Lower leg skin (tissue), 3 donors: ENCODE measurements around the gene TEC.

Experiments
- CTCF ChIP-seq, 3 donors: fragments of 450-650 bp; IDR thresholded peaks; one replicate each; pipeline ENCODE4 v1.5.1; 2016; ENCODE audit warnings: antibody characterized with exemption in 3 of 3, mild to moderate bottlenecking in 3 of 3, moderate library complexity in 2 of 3
- POLR2A ChIP-seq, 2 donors: fragments of 450-650 bp; IDR thresholded peaks; one replicate each; pipeline ENCODE4 v1.6.1; 2016 to 2017; ENCODE audit warnings: antibody characterized with exemption in 2 of 2, mild to moderate bottlenecking in 1 of 2, moderate library complexity in 1 of 2

- TF ChIP-seq CTCF (IDR thresholded peaks at IDR 0.05) (no peak), POLR2A (IDR thresholded peaks at IDR 0.05) (no peak)
Measured at GRCh38 chr4:48266781-48267180, 2.9 kb downstream of the TEC start.
